Mucosa of descending colon (tissue), 3 donors: ENCODE measurements around the gene ACTL6B. TPM values are rescaled to one million over a fixed set of nuclear protein-coding genes. Genes with fewer than 3 reads are reported as not detected.
A peak's percentile ranks its signal among the peaks of the same experiment; 100 is the strongest.

Experiments used
- ATAC-seq: fragments of 200-7000 bp; cut with Tn5 transposase; one replicate; pipeline ENCODE4 v1.9.1; 2020; ENCODE audit warnings: mild to moderate bottlenecking, moderate library complexity
- DNase-seq, 3 donors: peaks; one replicate each; pipeline ENCODE4 v3.0.0-alpha.2; 2020
- H3K36me3 ChIP-seq: fragments of 200-600 bp; one replicate; pipeline ENCODE4 v1.8.0; 2021; ENCODE audit warnings: low read depth, mild to moderate bottlenecking
- H3K4me1 ChIP-seq: fragments of 200-600 bp; one replicate; pipeline ENCODE4 v1.8.0; 2021; ENCODE audit warnings: low read depth, mild to moderate bottlenecking
- H3K4me3 ChIP-seq: fragments of 200-600 bp; one replicate; pipeline ENCODE4 v1.8.0; 2021; ENCODE audit warnings: mild to moderate bottlenecking
- H3K9me3 ChIP-seq: fragments of 200-600 bp; one replicate; pipeline ENCODE4 v1.8.0; 2021; ENCODE audit warnings: mild to moderate bottlenecking
- CTCF ChIP-seq: fragments of 200-600 bp; IDR thresholded peaks from one replicate; pipeline ENCODE4 v1.8.0; 2022; ENCODE audit warnings: antibody characterized with exemption, mild to moderate bottlenecking
- intact Hi-C, 2 donors: fragments of 100-400 bp; cut with DNase I in 1 of 2; cut with micrococcal nuclease in 1 of 2; formaldehyde crosslinking; loops; one replicate each; pipeline versions ENCODE4 v1.11.0 to v1.11.1; 2022; cut with DNase I, micrococcal nuclease
- total RNA-seq, 3 donors: library from RNA; stranded (reverse); fragmentation: NEBNext Ultra II Directional in 2 of 3; extraction: Animal tissue kit (Norgen Biotek cat#: 25700) in 2 of 3; gene quantifications; one replicate each; pipeline versions ENCODE4 v1.2.1 to v1.2.4, GENCODE V29; 2021 to 2023
- donor health status: DM: no; HTN: no; CAD: no; lungs with moderate emphysema.
- donor health status: DM: no; HTN: no; CAD: no.
- donor health status: DM: no; HTN: yes; CAD: no.

ACTL6B gene
- total RNA-seq, 3 donors from 2014 or later: 1.2 TPM; not detected in 2

GRCh38 chr7:100639995-100640516 is 16.2 kb downstream of the ACTL6B start:
- H3K36me3 ChIP-seq: no peaks in the 10 kb centered on the region
- TF ChIP-seq CTCF: no peak
- no peaks in the 10 kb centered on the region for H3K4me1 ChIP-seq
- DNase-seq: no peak
- intact Hi-C loops: no loop called here
- ATAC-seq: no peak
- no peaks in the 10 kb centered on the region for H3K9me3 ChIP-seq
- no peak overlapping the region for H3K4me3 ChIP-seq

DNA sequence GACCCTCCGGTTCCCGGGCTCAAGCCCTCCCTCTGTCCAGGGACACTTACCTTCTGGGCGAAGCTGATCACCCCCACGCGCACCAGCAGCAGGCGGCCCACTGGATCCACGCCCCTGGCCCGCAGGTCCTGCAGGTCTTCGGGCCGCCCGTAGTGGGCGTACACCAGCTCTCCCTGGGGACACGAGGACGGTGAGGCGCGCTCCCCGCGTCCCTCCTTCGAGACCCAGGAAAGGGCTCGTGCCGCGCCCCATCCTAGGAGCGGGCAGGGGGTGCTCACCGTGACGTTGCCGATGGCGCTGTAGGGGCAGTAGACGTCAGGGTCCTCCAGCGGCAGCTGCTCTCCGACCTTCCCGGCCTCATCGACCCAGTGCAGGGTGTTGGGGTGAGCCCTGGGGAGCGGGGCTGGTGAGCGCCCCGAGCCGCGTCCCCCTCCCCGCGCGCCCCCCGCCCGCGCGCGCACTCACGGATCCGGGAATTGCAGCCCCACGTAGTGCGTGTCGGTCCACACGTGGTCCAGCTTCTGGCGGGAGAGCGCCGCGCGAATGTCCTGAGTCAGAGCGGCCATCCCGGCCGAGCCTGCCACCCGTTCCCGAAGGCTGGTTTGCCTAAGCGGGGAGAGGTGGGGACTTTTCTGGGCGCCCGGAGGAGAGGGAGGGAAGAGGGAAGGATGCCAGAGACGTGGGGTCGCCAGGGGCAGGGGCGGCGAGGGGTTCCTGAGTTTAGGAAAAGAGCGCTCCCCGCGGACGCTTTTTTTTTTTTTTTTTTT is 23.1 kb downstream of the ACTL6B start:
- H3K4me1 ChIP-seq: peaks cover 3% of the 10 kb centered on the region
- peak; percentile 55 to 77 (median 77) for DNase-seq
- TF ChIP-seq CTCF: no peak

GRCh38 chr7:100630066-100630465 is 26.2 kb downstream of the ACTL6B start:
- H3K4me1 ChIP-seq: peaks cover 7% of the 10 kb centered on the region
- intact Hi-C loops: no loop called here
- no peaks in the 10 kb centered on the region for H3K36me3 ChIP-seq
- DNase-seq (no peak), ATAC-seq (no peak)
- no peak overlapping the region for H3K4me3 ChIP-seq
- TF ChIP-seq CTCF: no peak
- no peaks in the 10 kb centered on the region for H3K9me3 ChIP-seq

More for the DNA sequence above, 23.1 kb downstream of the ACTL6B start:
- no peak overlapping the region for H3K4me3 ChIP-seq
- intact Hi-C loops: no loop called here
- H3K36me3 ChIP-seq: no peaks in the 10 kb centered on the region
- no peaks in the 10 kb centered on the region for H3K9me3 ChIP-seq
- ATAC-seq: peak; percentile 81

DNA sequence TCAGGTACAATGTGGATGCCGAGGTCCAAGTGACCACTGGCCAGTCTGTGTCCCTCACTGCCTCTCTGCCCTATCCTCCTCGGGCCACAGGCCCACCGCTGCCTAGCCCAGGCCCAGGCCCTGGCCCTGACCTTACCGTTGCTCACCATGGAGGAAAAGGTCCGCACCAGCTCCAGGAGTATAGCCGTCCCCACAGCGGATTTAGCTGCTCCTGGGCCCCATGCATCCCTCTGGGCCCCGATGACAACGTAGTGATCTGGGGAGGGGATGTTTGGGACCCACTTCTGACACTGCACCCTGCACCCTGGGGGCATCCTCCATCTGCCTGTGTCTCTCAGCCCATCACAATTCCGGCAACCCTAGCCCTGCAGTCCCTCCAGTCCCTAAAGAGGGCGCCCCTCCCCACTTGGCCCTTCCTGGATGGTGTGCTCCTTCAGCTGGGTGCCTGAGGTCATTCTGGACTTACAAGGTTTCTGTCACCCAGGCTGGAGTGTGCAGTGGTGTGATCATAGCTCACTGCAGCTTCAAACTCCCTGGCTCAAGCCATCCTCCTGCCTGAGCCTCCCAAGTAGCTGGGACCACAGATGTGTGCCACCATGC is 27.0 kb downstream of the ACTL6B start:
- intact Hi-C loops: no loop called here
- no peak for TF ChIP-seq CTCF

DNA sequence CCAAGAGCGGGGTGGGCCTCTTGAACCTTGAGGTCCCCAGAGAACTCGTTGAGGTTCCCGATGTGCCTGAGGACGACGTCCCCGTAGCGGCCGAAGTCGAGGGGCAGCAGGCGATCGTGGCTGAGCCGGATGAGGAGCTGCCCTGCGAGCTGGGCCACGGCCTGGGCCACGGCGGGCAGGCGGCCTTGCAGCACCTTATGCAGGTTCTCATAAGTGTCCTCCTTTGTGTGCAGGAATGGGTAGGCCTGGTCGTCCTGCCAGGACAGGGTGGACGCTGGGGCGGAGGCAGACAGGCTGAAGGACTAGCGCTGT is 29.1 kb downstream of the ACTL6B start:
- ATAC-seq (no peak), DNase-seq (peak in 1 of 3 donors; percentile 38)
- TF ChIP-seq CTCF: no peak
- peaks cover 4% of the 10 kb centered on the region for H3K4me1 ChIP-seq
- H3K36me3 ChIP-seq: no peaks in the 10 kb centered on the region
- no peaks in the 10 kb centered on the region for H3K9me3 ChIP-seq
- intact Hi-C loops: no loop called here
- no peak overlapping the region for H3K4me3 ChIP-seq

More for the DNA sequence above, 27.0 kb downstream of the ACTL6B start:
- Histone ChIP-seq H3K4me1 (peaks cover 7% of the 10 kb centered on the region), H3K36me3 (no peaks in the 10 kb centered on the region), H3K4me3 (no peak overlapping the region), H3K9me3 (no peaks in the 10 kb centered on the region)
- DNase-seq (peak in 1 of 3 donors; percentile 48), ATAC-seq (no peak)
